ENCODE data around the gene ARID5A.
"Not testable (repeated sequence)": the region's sequence is repeated elsewhere in the genome, so short reads cannot be mapped to it uniquely, and the experiment has no call there.

The ARID5A gene, protein sequence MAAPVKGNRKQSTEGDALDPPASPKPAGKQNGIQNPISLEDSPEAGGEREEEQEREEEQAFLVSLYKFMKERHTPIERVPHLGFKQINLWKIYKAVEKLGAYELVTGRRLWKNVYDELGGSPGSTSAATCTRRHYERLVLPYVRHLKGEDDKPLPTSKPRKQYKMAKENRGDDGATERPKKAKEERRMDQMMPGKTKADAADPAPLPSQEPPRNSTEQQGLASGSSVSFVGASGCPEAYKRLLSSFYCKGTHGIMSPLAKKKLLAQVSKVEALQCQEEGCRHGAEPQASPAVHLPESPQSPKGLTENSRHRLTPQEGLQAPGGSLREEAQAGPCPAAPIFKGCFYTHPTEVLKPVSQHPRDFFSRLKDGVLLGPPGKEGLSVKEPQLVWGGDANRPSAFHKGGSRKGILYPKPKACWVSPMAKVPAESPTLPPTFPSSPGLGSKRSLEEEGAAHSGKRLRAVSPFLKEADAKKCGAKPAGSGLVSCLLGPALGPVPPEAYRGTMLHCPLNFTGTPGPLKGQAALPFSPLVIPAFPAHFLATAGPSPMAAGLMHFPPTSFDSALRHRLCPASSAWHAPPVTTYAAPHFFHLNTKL

DNA sequence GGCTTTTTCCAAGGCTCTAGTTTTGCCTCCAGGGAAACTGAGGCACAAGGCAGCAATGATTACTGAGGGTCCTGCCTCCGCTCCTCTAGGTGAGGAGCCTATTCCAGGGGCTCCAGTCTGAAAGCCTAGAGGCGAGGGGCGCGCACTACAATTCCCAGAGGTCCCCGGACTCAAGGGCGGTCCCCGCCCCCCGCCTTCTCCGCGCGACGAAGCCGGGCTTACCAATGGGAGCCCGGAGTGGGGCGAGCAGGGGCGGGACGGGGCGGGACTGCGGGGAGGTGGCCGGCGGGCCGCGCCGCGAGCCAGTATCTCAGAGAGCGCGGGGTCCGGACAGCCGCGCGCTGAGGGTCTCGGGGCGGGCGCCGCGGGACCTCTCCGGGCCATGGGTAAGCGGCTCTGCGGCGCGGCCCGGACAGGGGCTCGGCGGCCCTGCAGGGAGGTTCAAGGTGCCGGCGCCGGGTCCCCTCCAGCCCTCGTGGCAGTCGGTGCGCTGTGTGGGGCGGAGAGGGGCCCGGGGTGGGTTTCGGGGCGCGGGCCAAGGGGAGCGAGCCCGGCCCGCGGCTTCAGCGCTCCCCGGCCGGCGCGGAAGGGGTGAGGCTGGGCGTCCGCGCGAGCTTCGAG is at the start of gene ARID5A:
Gene ARID5A (plus strand): TSS at position 308 of the 621 bp plus-strand sequence. CDS start 75 bp downstream, at position 383.
- peak; percentile 90 for DNase-seq

DNA sequence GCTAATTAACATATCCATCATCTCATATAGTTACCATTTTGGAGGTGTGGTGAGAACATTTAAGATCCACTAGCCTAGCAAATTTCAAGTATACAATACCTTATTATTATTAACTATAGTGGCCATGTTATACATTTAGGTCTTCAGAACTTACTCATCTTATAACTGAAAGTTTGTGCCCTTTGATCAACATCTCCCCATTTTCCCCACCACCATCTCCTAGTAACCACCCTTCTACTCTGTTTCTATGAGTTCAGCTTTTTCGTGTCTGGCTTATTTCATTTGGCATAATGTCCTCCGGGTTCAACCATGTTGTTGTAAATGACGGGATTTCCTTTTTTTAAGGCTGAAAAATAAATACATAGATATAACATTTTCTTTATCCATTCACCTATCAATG is 47.3 kb upstream of the ARID5A start:
- no peak for DNase-seq

DNA sequence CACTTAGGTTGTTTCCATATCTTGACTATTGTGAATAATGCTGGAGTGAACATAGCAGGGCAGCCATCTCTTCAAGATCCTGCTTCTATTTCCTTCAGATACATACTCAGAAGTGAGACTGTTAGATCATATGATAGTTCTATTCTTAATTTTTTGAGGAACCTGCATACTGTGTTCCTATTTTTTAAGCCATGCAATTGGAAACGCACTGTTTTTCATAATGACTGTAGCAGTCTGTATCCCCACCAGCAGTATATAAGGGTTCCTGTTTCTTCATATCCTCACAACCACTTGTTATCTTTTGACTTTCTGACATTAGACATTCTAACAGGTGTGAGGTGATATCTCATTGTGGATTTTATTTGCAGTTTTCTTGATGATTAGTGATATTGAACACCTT is 46.9 kb upstream of the ARID5A start:
- DNase-seq: no peak

DNA sequence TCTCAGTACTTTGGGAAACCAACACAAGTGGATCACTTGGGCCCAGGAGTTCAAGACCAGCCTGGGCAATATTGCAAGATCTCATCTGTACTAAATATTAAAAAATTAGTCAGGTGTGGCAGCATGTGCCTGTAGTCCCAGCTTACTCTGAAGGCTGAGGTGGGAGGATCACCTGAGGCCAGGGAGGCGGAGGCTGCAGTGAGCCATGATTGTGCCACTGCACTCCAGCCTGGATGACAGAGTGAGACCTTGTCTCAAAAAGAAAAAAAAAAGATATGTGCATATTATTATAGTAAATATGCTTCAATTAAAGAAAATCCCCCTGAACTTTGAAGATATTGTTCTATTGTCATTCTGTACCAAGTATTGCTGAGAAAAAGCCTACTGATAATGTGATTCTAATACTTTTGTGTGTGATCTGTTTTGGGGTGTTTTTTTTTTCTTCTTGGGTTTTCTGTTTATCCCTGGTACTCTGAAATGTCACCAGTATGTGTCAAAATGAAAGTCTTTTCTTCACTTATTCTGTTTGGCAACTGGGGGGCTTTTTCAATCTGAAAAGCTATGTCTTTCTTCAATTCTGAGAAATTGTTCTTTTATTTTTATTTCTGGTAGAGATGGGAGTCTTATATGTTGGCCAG is 44.6 kb upstream of the ARID5A start:
- no peak for DNase-seq

DNA sequence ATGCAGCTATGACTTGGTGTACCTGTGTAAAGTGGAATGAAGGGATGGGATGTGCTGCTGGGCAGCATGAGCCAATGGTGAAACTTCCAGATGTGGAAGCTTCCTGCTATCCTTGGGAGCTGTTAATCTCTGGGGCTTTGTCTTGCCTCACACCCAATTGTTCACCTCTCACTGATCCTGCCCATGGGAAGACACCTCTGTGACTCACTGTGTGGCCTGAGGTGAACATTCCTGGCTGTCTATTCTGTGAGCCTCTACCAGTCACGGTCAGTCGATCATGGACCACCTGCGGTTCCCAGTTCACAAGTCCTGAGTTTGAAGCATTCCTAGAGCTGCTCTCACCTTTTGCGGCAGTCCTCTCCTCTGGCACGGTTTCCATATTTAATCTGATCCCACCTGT is 43.5 kb upstream of the ARID5A start:
- DNase-seq: no peak

DNA sequence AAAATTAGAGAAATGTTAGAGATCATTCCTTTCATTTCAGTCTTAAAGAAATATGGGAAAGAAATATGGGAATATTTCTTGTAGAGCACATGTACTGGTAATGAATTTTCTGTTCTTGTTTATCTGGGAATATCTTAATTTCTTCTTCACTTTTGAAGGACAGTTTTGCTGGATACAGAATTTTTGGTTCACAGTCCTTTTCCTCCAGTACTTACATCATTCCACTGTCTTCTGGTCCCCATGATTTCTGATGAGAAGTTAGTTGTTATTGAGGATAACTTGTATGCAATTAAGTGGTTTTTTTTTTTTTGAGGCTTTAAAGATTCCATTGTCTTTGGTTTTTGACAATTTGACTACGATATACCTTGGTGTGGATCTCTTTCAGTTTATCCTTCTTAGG is 42.4 kb upstream of the ARID5A start:
- DNase-seq: no peak

DNA sequence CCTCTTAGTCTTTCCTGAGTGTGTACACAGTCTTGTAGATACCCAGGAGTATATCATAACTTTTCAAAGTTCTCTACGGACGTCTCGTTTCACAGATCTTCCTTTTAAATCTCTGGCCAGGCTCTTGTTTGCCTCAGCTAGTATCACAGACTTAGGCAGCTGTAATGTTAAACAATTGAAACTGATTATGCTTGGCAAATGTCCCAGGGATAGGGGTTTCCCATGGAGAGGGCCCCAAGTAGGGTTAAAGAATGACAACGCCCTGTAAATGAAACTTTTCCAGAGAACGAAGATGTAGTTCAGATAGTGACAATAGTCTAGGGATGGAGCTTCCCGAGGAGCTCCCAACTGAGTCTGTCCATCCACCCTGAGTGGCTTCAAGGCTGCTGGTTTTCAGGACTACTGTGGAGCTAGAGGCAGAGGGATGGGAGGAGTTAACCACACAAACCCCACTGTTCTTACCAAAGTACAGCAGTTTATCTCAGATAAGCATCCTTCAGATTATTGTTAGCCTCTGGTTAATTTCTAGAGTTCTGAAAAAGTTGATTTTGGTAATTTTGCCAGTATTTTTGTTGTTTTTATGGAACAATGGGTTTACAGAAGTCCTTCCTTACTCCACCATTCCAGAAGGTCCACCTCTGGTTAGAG is 40.4 kb upstream of the ARID5A start:
- DNase-seq: no peak

DNA sequence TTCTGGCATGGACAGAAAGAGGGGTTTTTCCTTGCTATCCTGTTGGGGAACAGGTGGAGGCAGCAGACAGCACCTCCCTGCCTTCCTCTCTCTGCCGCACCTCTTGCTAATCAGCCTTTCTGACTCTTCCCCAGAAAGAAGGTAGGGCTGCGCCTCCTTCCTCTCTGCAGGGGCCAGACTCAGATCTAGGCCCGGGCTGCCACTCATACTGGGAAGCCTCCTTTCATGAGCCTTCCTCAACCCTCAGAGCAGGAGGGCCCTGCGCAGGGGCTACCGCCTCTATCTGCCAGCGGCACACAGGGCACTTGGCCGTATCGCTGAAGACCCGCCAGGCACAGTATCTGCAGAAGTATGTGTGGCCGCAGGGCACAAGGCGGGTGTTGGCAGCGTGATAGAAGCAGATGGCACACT is 38.5 kb upstream of the ARID5A start:
- DNase-seq: no peak

DNA sequence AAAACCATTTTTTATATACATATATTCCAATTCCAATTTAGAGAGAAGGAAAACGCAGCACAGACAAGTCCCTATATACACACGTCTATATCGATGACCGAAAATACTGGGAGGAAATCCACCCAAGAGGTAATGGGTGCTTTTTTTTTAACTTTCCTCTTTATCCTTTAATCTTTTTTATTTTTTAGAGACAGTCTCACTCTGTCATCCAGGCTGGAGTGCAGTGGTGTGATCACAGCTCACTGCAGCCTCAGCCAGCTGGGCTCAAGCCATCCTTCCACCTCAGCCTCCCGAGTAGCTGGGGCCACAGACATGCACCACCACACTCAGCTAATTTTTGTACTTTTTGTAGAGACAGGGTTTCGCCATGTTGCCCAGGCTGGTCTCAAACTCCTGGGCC is 37.9 kb upstream of the ARID5A start:
- DNase-seq: not testable (repeated sequence)

DNA sequence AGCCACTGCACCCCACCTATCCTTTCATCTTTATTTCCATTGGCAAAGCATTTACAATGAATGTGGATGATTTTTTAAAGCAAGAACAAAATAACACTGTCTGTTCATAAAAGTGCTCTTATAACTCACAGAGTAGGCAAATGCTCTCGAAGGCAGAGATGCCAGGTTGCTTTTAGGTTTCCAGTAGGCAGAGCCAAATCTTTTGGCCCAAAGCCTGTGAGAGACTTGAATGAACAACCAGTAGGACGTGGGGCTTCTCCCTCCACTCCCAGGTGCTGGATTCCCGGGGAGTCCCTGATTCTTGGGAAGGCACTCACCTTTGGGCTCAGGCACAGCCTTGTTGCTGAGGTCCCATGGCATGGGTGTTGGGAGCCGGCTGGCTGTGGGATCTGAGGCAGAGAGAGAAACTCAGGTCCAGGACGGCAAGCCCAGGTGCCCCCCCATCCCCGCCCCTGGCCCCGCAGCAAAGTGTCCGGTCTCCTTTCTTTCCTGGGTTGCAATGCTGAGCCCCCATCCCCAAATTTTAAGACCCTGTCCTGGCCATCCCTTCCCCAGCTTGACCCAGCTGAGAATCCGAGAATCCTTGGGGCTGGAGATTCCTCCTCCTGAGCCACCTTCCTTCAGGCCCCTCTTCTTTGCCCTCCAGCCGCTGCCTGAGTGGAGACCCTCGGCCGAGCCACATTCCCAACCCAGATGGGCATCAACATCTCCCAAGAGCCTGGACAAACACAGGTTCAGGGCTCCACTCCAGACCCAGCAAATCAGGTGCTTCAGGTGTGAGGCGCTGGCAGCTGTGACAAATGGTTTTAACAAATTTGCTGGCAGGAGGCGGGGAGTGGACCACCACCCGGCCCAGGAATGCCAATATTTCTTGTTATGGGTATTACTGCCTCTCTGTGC is 37.2 kb upstream of the ARID5A start:
- DNase-seq: no peak

DNA sequence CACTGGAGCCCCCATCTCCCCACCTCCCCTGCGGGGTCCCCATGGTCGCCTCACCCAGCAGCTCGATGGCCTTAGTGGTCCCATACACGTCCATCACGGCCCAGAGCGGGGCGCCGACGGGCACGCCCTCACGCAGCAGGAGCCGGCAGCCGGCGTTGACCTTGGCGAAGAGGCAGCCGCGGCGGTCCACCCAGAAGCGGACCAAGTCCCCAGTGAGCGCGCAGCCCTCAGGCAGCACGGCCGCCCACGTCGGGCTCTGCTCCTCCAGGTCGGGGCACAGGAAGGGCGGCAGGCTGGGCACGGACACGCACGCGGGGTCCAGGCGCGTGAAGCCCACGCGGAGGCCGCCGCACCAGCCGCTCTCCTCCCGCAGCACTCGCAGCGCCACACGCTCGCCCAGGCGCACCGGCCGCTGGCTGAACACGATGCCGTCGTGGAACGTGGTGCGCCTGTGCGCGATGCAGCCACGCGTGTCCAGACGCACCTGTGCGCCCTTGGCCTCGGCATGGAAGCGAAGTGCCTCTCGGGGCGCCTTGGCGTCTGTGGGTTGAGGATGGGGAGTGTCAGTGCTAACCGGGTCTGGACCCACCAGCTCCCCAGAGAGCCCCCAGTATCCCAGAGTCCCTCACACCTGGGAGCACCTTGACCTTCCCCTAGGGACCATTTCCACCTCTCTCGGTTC is 36.0 kb upstream of the ARID5A start:
- DNase-seq: no peak

DNA sequence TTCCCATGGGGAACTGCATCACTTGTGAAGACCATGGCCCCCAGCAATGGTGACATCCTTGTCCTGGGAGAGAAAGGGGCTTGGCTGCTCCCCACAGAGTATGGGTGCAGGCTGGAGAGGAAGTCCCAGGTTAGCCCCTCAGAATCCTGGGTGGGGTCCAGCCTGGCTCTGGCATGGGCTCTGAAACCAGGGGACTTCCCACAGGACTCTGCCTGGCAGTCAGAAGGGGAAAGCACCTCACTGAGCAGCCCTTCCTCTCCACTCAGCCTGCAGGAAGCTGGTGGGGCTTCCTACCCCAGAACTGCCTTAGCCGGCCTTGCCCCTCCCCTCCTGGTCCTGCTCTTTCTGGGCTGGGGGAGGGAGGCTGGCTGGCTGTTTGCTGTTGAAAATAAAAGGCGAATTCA is 35.1 kb upstream of the ARID5A start:
- peak; percentile 41 for DNase-seq

DNA sequence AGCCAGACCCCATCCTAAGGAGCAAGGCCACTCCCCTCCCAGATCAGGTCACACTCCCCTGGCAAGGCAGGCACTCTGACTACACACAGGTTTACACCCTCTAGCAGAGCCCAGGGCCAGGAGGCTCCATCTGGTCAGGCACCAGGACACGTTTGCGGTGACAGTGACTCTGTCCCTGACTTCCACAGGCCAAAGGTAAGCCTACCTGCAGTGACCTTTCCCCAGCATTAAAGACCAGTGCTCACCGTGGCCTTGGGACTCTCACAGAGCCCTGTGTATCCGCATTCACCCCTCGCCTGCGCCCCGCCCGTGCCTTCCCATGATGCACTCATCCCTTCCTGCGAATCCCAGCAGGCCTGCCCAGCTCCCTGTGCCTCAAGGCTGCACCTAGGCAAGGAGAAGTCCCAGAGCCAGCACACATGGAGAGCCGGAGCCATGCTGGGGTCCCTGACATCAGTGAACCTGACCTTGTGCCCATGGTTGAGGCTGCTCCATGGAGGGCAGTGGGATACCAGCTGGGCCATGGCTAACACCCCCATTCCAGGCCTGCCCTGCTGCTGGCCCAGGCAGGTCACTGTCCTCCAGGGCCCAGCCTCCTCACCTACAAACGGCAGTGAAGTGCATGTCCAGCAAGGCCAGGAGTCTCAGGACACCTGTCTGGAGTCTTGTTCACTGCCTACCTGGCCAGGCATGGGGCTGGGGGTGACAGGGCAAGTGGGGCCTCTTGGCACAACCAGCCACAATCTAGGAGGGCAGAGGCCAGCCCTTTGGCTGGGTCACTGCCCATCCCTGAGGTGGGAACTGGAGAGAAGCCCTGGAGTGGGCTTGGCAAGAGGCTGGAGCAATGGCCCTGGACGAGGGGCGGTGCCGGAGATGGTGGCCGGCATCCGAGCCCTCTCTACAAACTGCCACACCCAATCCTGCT is 34.4 kb upstream of the ARID5A start:
- no peak for DNase-seq

DNA sequence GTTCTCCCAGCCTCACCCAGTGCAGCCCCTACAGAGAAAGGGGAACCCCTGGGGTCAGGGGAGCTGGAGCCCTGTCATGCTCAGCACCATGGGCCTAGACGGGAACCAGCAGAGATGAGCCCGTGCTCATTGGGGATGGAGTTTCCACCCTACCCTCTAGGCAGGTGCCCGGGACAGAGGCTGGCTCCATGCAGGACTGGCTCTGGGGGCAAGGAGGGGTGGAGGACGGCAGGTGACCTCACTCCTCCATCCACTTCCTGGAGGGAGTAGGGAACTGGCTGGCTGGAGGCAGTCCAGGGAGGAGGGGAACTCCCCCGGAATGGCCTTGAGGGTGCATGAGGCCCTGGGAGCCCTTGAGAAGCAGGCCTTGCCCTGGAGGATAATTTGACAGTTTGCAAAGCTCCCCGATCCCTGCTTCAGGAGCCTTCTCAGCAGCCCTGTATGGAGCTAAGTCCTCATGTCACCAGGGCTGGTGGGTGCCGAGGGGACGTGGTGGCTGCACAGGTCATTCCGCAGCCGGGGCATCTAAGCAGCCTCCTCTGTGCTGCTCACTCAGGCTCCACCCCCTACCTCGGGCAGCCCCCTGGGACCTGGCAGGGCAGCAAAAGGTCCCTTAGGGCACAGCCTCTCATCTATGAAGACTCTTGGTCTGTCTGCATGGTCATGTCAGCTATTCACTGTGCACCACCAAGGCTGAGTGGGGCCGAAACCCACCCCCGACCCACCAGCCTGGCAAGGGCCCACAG is 33.5 kb upstream of the ARID5A start:
- no peak for DNase-seq

DNA sequence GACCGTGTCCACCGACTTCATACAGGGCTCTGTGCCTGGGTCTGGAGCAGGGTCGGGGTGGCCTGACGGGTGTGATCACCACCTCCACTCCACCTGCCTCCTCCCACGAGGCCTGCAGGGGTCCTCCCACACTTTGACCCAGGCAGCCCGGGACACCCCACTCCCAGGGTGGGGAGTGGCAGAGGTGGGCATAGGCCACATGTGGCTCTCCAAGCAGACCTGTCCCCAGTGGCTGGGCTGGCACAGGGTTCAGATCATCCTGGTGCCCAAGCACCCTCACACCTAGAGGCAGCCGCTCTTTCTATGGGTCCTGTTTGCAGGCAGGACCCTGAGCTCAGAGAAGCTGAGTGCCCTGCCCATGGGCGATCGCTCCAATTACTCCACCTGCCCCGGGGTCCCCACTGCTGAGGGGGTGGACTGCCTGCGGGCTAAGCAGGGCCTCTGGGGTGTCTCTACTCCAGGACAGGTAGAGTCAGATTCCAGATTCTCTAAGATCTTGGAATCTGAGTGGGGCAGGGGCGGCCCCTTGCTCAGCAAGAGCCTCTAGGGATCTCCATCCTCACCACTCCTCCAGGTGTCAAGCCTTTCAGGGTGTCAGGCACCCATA is 32.8 kb upstream of the ARID5A start:
- DNase-seq: no peak

DNA sequence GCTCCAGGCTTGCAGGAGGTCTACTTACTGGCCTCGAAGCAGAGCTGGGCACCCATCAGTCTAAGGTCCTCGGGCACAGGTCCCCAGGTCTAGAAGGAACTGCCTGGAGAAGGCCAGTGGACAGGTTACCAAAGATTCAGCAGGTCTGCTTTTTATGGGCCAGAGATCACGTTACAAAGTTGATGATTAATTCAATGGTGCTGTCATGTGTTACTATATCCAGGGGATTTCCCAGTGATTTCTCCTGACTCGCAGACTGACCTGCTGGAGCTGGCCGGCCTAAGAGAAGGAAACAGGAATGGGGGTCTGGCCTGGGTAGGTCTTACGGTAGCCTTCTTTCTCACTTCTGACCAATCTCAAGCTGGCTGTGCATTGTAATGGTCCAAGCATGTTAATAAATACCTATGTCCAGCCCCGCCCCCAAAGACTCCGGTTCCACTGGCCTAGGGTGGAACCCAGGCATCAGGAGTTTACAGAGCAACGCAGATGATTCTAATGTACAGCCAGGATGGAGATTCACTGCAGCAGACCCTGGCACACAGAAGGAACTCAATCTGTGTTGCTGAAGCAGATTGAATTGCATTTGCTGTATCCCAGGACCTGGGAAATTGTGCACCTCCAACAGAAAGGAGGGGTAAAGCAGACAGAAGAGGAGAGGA is 31.2 kb upstream of the ARID5A start, which contains the start of gene NEURL3:
Gene NEURL3 (minus strand): TSS at position 127 of the 659 bp plus-strand sequence. CDS start 71 bp downstream, at position 56.
- no peak for DNase-seq

DNA sequence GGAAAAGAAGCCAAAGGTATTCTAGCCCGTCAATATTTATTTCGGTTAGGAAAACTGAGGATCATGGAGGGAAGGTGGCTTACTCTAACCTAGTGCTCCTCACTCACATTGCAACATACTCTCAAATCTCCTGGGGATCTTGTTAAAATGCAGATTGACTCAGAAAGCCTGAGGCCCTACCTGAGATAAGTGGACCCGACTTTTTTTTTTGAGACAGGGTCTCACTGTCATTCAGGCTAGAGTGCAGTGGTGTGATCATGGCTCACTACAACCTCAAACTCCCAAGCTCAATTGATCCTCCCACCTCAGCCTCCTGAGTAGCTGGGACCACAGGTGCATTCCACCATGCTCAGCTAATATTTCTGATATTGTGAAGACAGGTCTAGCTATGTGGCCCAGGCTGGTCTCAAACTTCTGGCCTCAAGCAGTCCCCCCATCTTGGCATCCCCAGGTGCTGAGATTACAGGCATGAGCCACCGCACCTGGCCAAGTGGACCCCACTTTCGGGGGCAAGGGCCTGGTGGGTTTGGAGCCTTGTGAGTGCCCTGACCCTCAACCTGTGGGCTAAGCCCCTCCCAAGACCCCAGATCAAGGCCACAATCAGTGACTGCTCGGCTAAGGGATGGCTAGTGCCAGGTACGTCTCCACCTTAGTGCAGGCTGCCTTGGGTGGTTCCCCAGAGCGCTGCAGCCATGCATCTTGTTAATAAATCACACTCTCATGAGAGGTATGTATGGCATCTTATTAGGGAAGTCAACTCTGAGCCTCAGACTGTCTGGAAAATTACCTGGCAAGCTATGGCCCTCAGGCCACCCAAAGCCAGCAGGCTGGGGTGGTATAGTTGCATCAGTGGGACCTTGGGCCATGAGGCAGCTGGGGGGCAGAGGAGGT is 30.3 kb upstream of the ARID5A start:
- no peak for DNase-seq
